HG02571 (cell line): ENCODE data around the gene PLCB1.
"Not testable (repeated sequence)": the region's sequence is repeated elsewhere in the genome, so short reads cannot be mapped to it uniquely, and the experiment has no call there.

Experiments
- ATAC-seq: cut with Tn5 transposase; IDR thresholded peaks from one replicate; pipeline ENCODE4 v1.9.1; 2021; ENCODE audit warnings: mild to moderate bottlenecking, moderate library complexity; ENCODE audit not compliant: unreplicated experiment

PLCB1 gene

DNA sequence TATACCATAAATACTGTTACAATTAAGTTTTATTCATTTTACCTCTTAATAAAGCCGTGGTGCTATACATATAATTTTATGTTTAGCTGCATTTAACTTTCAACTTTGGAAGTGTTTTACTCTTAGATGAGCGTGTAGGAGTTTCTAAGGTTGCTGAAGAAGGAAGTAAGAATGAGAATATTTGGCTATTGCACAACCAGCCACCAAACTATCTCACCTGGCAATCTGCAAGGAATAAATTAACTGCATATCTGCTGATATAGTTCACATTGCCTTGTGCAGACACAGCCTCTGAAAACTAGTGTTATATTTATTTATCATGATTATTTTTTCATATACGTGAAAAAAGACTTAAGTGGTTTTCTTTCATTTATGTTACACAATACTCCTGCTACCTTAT is 230.4 kb downstream of the PLCB1 start:
- no peak for ATAC-seq

DNA sequence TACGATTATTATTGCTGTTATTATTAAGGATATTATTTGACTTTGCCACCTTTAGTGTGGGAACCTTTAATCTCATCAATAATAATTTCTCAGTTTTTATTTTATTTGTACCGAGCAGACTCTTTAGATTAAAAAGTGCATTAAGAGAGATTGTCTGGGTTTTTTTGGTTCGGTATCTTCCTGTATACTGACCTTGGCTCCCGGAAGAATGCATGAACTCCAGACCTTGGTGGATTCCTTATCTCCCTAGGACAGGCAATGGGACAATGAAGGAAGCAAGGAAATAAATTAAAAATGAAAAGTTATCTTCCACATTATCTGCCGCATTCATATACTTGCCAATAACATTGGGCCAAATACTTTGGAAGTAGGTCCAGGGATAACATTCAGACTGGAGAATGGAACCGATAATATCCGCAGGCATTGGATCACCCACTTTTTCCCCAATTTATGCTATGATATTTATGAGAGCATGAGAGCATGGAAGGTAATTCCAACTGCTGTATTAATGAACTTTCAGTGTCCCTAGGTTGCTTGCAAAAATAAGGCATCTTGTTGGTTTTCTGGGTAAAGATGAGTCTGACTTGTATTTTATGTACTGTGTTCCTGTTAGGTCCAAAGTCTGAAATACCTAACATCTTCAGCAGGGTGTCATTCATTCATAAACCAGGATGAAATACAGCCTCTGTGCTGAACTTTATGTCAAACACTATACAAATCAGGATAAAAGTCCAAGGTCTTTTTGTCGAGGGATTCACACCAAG is 232.1 kb downstream of the PLCB1 start:
- ATAC-seq = no peak

DNA sequence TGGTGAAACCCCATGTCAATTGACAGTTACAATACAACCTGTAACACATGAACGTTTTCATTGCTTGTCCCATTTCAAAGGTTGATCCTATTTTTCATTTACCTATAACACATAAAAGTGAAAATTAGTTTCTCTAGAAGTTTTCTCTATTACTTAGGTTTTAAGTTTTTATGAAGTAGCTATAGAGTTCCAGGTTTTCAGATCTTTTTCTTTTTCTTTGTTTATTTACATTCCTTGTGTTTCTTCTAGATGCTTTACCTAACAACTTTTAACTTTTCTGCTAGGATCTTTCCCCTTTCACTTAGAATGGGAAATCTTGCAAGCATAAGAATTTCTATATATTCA is 232.6 kb downstream of the PLCB1 start:
- ATAC-seq = no peak

- no peak for ATAC-seq
Observed at GRCh38 chr20:8365634-8366033, 233.6 kb downstream of the PLCB1 start.

- no peak for ATAC-seq
Observed at GRCh38 chr20:8366303-8366923, 234.3 kb downstream of the PLCB1 start.

DNA sequence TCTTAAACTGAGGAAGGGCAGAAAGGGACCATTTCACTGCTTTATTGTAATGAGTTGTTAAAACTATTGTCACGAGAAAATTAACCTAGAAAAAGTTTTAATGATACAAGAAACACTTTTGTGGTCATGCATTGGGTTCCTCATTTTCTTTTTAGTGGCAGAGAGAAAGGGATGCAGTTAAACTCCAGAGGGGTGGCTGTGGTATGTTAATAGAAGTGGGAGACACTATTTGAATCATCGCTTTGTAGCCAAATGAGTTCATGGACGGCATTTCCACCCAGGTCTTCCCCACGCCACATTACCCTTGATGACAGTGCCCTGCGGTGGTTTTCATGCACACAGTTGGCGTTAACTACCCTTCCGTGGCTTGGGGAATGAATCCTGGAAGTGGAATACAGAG is 235.6 kb downstream of the PLCB1 start:
- ATAC-seq = no peak

DNA sequence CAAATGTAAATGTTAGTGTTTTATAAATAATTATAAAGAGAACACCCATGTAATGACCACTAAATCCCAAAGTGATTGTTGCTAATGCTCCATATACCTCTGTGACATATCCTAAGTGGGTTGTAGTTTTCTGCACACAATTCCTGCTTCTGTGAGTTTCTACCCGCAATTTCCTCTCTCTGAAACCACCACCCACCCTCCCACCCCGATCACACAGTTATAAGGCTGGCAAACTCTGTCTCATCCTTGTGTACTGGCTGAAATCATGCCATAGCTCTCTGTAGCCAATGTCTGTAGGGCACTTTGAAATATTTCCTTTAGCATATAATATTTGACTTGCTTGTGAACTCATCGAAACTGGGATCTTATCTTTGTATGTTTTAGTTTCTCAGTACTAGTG is 236.6 kb downstream of the PLCB1 start:
- ATAC-seq = no peak

- ATAC-seq = no peak
Observed at GRCh38 chr20:8369311-8369710, 237.2 kb downstream of the PLCB1 start.

DNA sequence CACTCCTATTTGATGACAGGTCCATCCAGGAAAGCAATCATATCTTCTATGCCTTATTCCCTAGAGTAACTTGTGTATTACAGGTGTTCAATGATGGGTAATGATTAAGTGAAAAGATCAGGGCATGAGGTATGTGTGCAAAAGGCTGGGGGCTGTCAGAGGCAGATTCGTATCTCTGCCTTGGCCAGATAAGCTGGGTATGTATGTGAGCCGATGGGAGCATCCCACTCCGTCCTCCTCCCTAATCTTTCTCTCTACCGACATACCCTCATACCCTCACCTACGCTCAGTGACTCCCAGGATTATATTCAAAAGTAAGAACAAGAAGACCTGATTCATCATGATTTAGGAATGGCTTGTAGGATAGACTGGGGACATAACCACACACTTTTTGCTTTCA is 238.7 kb downstream of the PLCB1 start:
- no peak for ATAC-seq

- no peak for ATAC-seq
Observed at GRCh38 chr20:8372824-8373380, 240.8 kb downstream of the PLCB1 start.

GRCh38 chr20:8373579-8373978 is 241.5 kb downstream of the PLCB1 start:
- ATAC-seq = no peak

DNA sequence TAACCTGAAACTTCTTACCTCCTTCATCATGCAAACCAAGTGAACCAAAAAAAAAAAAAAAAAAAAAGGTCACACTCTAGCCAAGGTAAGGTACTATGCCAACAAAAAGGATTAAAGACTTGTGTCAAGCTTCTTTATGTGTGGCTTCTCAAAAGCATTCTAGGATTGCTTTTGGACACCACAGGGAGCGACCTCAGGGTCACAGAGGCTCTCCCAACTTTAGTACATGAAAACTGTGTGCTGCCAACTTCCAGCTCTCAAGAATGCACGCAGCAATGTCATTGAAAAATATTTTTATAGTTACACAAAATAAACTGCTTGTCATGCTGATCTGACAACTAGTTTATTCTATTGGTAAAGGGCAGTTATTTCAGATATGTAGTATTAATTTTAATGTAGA is 243.8 kb downstream of the PLCB1 start:
- ATAC-seq = no peak

- ATAC-seq = no peak
Observed at GRCh38 chr20:8376940-8377339, 244.9 kb downstream of the PLCB1 start.

- not testable (repeated sequence) for ATAC-seq
Observed at GRCh38 chr20:8379125-8379524, 247.1 kb downstream of the PLCB1 start.

DNA sequence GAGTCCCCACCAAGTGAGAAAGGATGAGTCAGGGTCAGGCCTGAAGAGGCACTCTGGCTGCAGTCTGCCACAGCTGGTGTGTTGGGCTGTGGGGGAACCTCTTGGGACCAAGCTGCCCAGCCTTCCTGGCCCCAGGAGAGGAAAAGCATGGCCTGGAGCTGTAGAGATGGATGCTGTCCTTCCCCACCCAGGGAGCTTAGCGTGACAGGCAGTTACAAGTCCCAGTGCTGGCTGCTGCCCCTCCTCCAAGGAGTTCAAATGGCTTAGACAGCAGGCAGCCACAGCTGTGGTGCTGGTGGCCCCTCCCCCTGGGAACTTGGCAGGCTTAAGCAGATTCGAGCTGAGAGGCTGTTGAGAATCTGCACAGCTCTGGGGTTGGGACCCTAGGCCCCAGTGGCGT is 253.2 kb downstream of the PLCB1 start:
- ATAC-seq = no peak

DNA sequence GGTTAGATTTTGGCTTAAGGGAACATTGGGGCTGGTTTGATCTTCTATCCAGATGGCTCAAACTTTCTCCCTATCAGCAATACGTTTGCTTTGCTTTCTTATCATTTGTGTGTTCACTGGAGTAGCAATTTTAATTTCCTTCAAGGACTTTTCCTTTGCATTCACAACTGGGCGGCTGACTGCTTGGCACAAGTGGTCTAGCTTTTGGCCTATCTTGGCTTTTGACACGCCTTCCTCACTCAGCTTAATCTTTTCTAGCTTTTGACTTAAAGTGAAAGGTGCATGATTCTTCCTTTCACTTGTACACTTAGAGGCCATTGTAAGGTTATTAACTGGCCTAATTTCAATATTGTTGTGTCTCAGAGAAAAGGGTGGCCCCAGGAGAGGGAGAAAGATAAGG is 254.9 kb downstream of the PLCB1 start:
- no peak for ATAC-seq

DNA sequence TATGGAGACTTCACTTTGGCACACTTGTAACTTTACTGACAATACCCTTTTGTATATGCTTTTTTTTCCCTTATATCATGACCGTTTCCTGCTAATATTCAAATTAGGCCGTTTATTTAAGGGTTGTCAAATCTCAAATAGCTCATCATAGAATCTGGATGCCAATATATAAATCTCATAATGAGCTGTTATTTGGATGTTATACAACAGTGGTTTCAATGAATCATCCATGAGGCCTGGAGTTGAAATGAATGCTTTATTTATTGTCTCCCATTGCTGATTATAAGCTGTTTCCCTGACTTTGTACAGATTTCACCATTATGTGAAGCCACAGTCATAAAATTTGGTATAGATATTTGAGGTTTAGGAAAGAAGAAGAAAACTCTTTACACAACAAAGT is 256.1 kb downstream of the PLCB1 start:
- ATAC-seq = no peak

DNA sequence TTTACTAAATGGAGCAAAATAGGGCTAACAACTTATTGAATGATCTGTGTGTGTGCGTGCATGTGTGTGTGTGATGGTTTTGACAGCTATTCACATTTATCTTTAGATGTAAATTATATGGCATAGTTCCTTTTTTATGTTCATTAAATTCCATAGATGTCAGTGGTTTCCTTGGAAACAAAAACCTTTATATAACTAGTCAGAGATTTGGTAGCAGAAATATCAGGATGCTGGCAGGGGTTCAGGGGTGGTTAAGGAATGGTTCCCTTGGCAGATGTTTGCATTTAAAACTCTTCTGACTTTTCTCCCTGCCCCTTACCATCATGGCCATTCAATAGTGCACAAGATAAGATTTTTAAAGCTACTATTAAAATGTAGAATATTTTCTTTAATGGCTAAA is 256.6 kb downstream of the PLCB1 start:
- no peak for ATAC-seq

GRCh38 chr20:8389381-8390036 is 257.4 kb downstream of the PLCB1 start:
- ATAC-seq = no peak

GRCh38 chr20:8390037-8390433 is 258.0 kb downstream of the PLCB1 start:
- ATAC-seq = no peak

DNA sequence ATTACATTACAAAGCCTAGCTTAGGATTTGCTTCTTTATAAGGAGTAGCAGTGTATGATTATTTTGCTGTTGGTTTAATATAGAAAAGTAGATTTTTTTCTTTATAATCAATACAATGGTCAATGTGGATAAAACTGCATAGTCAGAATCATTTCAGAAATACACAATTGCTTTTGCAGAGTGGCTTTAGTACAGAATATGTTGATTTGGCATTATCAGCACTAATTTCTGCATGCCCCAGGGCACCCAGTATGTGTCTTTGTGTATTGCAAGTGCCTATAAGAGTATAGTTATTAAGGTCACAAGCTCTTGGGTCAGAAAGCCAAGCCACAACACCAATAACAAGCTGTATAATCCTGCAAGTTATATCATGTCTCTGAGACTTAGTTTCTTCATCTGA is 258.4 kb downstream of the PLCB1 start:
- no peak for ATAC-seq

DNA sequence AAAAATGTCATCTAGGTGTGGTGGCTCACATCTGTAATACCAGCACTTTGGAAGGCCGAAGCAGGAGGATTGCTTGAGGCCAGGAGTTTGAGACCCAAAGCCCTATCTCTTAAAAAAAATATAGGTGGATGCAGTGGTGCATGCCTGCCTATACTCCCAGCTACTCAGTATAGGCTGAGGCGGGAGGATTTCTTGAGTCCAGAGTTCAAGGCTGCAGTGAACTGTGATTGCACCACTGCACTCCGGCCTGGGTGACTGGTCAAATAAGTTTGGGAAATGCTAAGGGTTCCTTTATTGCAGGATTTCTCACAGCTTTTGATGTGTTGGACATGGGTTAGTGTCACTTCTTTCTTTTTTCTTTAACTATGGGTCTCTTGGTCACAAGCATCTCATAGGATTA is 261.3 kb downstream of the PLCB1 start:
- ATAC-seq = no peak
